H1 (cell line): ENCODE results near the gene TBX4. TPM values are rescaled to one million over a fixed set of nuclear protein-coding genes. Genes with fewer than 3 reads are reported as not detected.

Source experiments
- CHD1 ChIP-seq: IDR thresholded peaks from 2 replicates; pipeline ENCODE4 v1.6.1; 2012; ENCODE audit warnings: low read depth, low read length, improper control_type of control experiment
- polyA plus RNA-seq, 7 experiments: library from polyadenylated mRNA; depleted of rRNA in 3 of 7; stranded (reverse) in 5 of 7; unstranded in 2 of 7; fragments of >200 nt in 5 of 7; fragments of 200-250 nt in 2 of 7; gene quantifications; 1 replicate in 5 of 7; 2 replicates in 1 of 7; 4 replicates in 1 of 7; pipeline versions ENCODE4 v1.2.1 to v1.2.3, GENCODE V29; 2011 to 2013; ENCODE audit warnings: missing spikeins in 2 of 7, mixed read lengths in 2 of 7
- total RNA-seq: library from RNA; stranded (reverse); fragmentation: NEBNext Ultra II Directional; extraction: Animal tissue kit (Norgen Biotek cat#: 25700); gene quantifications from 2 replicates; pipeline ENCODE4 v1.2.1, GENCODE V29; 2021

Gene TBX4
- total and polyA plus RNA-seq, 2 of the 8 experiments (the other 6 are each of a cell fraction or from before 2014, with no cell fraction given): 0.02 TPM; not detected in 1

- TF ChIP-seq CHD1: no peak
These were observed 44.9 kb downstream of the TBX4 start (continued) for GRCh38 chr17:61496957-61497653.
